Right lobe of liver (tissue), 4 donors: ENCODE measurements around the gene HOXB3.

Experiments used
- CTCF ChIP-seq, 4 donors: fragments of 200-600 bp in 3 of 4; fragments of 450-650 bp in 1 of 4; IDR thresholded peaks; one replicate each; pipeline versions ENCODE4 v1.5.1 to v1.8.0; 2016 to 2022; ENCODE audit warnings: antibody characterized with exemption in 4 of 4, mild to moderate bottlenecking in 2 of 4
- POLR2A ChIP-seq: fragments of 450-650 bp; IDR thresholded peaks from one replicate; pipeline ENCODE4 v1.6.1; 2017; ENCODE audit warnings: antibody characterized with exemption, mild to moderate bottlenecking
- donor health status: DM: no; HTN: no; CAD: no.
- donor health status: DM: no; HTN: no; CAD: no.
- donor health status: DM: no; HTN: yes; CAD: no.

- no peak for TF ChIP-seq CTCF (IDR thresholded peaks at IDR 0.05)
- TF ChIP-seq POLR2A: no peak
These were observed 59.2 kb downstream of the HOXB3 start, which contains the start of gene HOXB1 for GRCh38 chr17:48530887-48531272.
